Neural progenitor cell (in vitro differentiated cells): ENCODE data around the gene HP. TPM values are rescaled to one million over a fixed set of nuclear protein-coding genes. Genes with fewer than 3 reads are reported as not detected.
A peak's percentile ranks its signal among the peaks of the same experiment; 100 is the strongest.

Source experiments
- DNase-seq: peaks from one replicate; pipeline ENCODE4 v3.0.0-alpha.2; 2016; ENCODE audit warnings: low spot score
- H2AFZ ChIP-seq: fragments of 200-600 bp; sonication (generic); replicated peaks from 2 replicates; pipeline ENCODE4 v1.6.1; 2016; ENCODE audit warnings: antibody characterized with exemption
- H3F3A ChIP-seq: fragments of 200-600 bp; sonication (generic); 2 replicates; pipeline ENCODE4 v1.6.1; 2016; ENCODE audit warnings: antibody characterized with exemption, low read depth
- H3K27ac ChIP-seq: fragments of 200-600 bp; sonication (generic); 2 replicates; pipeline ENCODE4 v1.5.1; 2016; ENCODE audit warnings: mild to moderate bottlenecking
- H3K27me3 ChIP-seq: fragments of 200-600 bp; sonication (generic); 2 replicates; pipeline ENCODE4 v1.6.1; 2016; ENCODE audit warnings: mild to moderate bottlenecking, moderate library complexity
- H3K36me3 ChIP-seq: fragments of 200-600 bp; sonication (generic); 2 replicates; pipeline ENCODE4 v1.5.1; 2016
- H3K4me1 ChIP-seq: fragments of 200-600 bp; sonication (generic); 2 replicates; pipeline ENCODE4 v1.6.1; 2016; ENCODE audit warnings: mixed run types
- H3K4me2 ChIP-seq: fragments of 200-600 bp; sonication (generic); 2 replicates; pipeline ENCODE4 v1.6.1; 2016
- H3K4me3 ChIP-seq: fragments of 200-600 bp; sonication (generic); 2 replicates; pipeline ENCODE4 v1.5.1; 2016
- H3K79me2 ChIP-seq: fragments of 200-600 bp; sonication (generic); 2 replicates; pipeline ENCODE4 v1.6.1; 2016; ENCODE audit warnings: low read depth
- H3K9ac ChIP-seq: fragments of 200-600 bp; sonication (generic); 2 replicates; pipeline ENCODE4 v1.6.1; 2016
- H3K9me3 ChIP-seq: fragments of 200-600 bp; sonication (generic); 2 replicates; pipeline ENCODE4 v1.5.1; 2016; ENCODE audit warnings: low read depth
- H4K20me1 ChIP-seq: fragments of 200-600 bp; sonication (generic); 2 replicates; pipeline ENCODE4 v1.6.1; 2016; ENCODE audit warnings: low read depth
- H3K27ac Mint-ChIP-seq: 3 replicates; pipeline ENCODE4 v1.8.0; 2021; ENCODE audit warnings: mixed read lengths
- H3K27me3 Mint-ChIP-seq: 2 replicates; pipeline ENCODE4 v1.8.0; 2022; ENCODE audit warnings: low read depth, mild to moderate bottlenecking, inconsistent platforms, moderate library complexity, mixed read lengths; ENCODE audit not compliant: insufficient read depth
- H3K36me3 Mint-ChIP-seq: 3 replicates; pipeline ENCODE4 v1.8.0; 2021; ENCODE audit warnings: mixed read lengths
- H3K4me1 Mint-ChIP-seq: 3 replicates; pipeline ENCODE4 v1.8.0; 2021; ENCODE audit warnings: mixed read lengths
- H3K4me3 Mint-ChIP-seq: 3 replicates; pipeline ENCODE4 v1.8.0; 2021; ENCODE audit warnings: mild to moderate bottlenecking, moderate library complexity, mixed read lengths
- H3K9me3 Mint-ChIP-seq: 3 replicates; pipeline ENCODE4 v1.8.0; 2020; ENCODE audit warnings: mixed read lengths
- EZH2 ChIP-seq: fragments of 200-600 bp; sonication (generic); IDR thresholded peaks from 2 replicates; pipeline ENCODE4 v1.6.1; 2017; ENCODE audit warnings: antibody characterized with exemption, mild to moderate bottlenecking, moderate library complexity
- EZH2phosphoT487 ChIP-seq: fragments of 200-600 bp; sonication (generic); IDR thresholded peaks from 2 replicates; pipeline ENCODE4 v1.6.1; 2017; ENCODE audit warnings: antibody characterized with exemption
- total RNA-seq: library from RNA; depleted of rRNA; stranded (reverse); fragments of >200 nt; gene quantifications from 2 replicates; pipeline ENCODE4 v1.2.3, GENCODE V29; 2015; ENCODE audit warnings: low replicate concordance
- TF ChIP-seq, protein P1 (sequence below): fragments of 200-600 bp; sonication (generic); IDR thresholded peaks from 2 replicates; pipeline ENCODE4 v1.5.1; 2017; ENCODE audit warnings: antibody characterized with exemption, mild to moderate bottlenecking

Gene HP
- total RNA-seq, 1 donor from 2014 or later: not detected

DNA sequence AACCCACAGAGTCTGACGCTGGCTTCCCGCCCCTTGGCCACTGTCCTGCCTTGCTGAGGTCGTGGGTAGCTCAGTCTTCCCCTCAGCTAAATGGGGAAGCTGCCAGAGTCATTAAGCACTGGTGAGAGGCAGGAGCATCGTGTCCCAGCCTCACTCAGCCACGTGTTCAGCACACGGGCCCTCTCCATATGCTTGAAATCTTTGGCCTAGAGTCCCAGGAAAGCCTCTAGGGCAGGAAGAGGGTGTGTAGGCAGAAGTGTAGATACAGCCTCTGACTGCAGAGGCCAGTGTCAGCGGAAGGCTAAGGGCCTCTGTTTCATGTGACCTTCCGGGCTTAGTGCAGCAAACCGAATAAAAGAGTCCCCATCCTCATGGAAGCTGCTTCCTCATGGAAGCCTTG is 41.7 kb upstream of the HP start:
- Histone ChIP-seq H3K9ac (no peak overlapping the region), H3K79me2 (peaks cover 20% of the 10 kb centered on the region), H4K20me1 (no peaks in the 10 kb centered on the region), H3K36me3 (no peaks in the 10 kb centered on the region), H3K9me3 (no peaks in the 10 kb centered on the region), H3K27ac (no peak overlapping the region), H3K27me3 (no peaks in the 10 kb centered on the region), H3K4me3 (no peak overlapping the region), H3K4me1 (no peaks in the 10 kb centered on the region), H2AFZ (no peak overlapping the region), H3F3A (peaks cover 3% of the 10 kb centered on the region), H3K4me2 (no peak overlapping the region)
- Mint-ChIP-seq H3K27ac (no peak overlapping the region), H3K9me3 (no peaks in the 10 kb centered on the region), H3K36me3 (peaks cover 4% of the 10 kb centered on the region), H3K4me1 (peaks cover 6% of the 10 kb centered on the region), H3K4me3 (no peak overlapping the region), H3K27me3 (peaks cover 8% of the 10 kb centered on the region)
- no peak for DNase-seq
- TF ChIP-seq EZH2phosphoT487: no peak

DNA sequence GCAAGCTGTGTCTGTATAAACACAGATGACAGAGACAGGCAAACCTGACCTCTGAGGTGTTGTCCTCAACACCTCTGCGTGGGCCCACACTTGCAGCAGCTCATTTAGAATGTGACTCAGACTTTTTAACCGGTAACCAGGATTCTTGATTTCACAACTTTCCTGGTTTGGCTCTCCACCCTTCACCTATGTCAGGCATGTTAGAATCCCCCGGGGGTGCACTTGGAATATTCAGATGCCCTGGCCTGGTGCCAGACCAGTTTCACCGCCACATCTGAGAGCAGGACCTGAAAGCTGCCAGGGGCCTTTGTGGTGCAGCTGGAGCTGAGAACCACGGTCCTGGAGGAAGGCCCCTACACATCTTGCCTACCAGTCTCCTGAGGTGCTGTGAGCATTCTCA is 40.9 kb upstream of the HP start:
- Mint-ChIP-seq H3K27me3 (peaks cover 8% of the 10 kb centered on the region), H3K4me3 (no peak overlapping the region), H3K9me3 (no peaks in the 10 kb centered on the region), H3K4me1 (peaks cover 6% of the 10 kb centered on the region), H3K36me3 (peaks cover 6% of the 10 kb centered on the region), H3K27ac (peak overlapping the region; percentile 87)
- H3K27ac ChIP-seq: no peak overlapping the region
- no peak for DNase-seq
- H3F3A ChIP-seq: peaks cover 3% of the 10 kb centered on the region
- H3K9me3 ChIP-seq: no peaks in the 10 kb centered on the region
- no peak overlapping the region for H3K4me2 ChIP-seq
- no peak for TF ChIP-seq EZH2
- TF ChIP-seq EZH2phosphoT487: no peak
- TF ChIP-seq, protein P1, sequence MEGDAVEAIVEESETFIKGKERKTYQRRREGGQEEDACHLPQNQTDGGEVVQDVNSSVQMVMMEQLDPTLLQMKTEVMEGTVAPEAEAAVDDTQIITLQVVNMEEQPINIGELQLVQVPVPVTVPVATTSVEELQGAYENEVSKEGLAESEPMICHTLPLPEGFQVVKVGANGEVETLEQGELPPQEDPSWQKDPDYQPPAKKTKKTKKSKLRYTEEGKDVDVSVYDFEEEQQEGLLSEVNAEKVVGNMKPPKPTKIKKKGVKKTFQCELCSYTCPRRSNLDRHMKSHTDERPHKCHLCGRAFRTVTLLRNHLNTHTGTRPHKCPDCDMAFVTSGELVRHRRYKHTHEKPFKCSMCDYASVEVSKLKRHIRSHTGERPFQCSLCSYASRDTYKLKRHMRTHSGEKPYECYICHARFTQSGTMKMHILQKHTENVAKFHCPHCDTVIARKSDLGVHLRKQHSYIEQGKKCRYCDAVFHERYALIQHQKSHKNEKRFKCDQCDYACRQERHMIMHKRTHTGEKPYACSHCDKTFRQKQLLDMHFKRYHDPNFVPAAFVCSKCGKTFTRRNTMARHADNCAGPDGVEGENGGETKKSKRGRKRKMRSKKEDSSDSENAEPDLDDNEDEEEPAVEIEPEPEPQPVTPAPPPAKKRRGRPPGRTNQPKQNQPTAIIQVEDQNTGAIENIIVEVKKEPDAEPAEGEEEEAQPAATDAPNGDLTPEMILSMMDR: no peak
- no peaks in the 10 kb centered on the region for H3K27me3 ChIP-seq
- H4K20me1 ChIP-seq: no peaks in the 10 kb centered on the region
- peaks cover 20% of the 10 kb centered on the region for H3K79me2 ChIP-seq
- H3K4me3 ChIP-seq: no peak overlapping the region
- no peaks in the 10 kb centered on the region for H3K4me1 ChIP-seq
- no peaks in the 10 kb centered on the region for H3K36me3 ChIP-seq
- H2AFZ ChIP-seq: no peak overlapping the region
- H3K9ac ChIP-seq: no peak overlapping the region

DNA sequence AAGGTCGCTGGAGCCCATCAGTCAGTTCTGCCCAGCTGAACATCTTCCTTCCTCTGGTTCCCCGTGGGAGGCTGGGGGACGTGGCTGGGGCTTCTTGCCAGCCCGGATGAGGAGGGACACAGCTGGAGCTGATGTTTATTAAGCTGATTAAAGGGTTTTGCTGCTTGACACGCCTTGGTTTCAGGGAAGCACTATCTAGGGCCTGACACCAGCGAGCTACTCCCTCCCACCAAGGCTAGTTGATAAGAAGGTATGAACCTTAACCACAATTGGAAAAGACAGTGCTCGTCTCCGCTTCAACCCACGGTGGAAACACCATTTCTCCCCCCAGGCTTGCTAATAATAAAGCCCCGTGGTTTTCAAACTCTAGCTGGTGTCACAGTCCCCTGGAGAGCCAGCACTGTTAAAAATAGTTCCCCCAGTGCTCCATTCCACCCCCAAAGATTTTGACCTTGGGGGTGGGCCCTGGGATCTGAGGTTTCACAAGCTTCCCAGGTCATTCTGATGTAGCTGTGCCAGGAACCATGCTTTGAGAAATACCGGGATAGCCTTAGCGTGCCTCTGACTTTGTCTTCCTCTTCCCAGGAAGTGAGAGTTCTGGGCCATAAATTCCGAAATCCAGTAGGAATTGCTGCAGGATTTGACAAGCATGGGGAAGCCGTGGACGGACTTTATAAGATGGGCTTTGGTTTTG is 40.3 kb upstream of the HP start:
- Histone ChIP-seq H3K27me3 (no peaks in the 10 kb centered on the region), H3K4me3 (no peak overlapping the region), H3K4me1 (no peaks in the 10 kb centered on the region), H4K20me1 (no peaks in the 10 kb centered on the region), H3K4me2 (no peak overlapping the region), H3K9me3 (no peaks in the 10 kb centered on the region), H2AFZ (no peak overlapping the region), H3K27ac (no peak overlapping the region), H3F3A (peaks cover 3% of the 10 kb centered on the region), H3K9ac (no peak overlapping the region), H3K36me3 (no peaks in the 10 kb centered on the region), H3K79me2 (peaks cover 15% of the 10 kb centered on the region)
- DNase-seq: peak; percentile 23
- no peak overlapping the region for H3K4me3 Mint-ChIP-seq
- H3K36me3 Mint-ChIP-seq: peaks cover 6% of the 10 kb centered on the region
- H3K27me3 Mint-ChIP-seq: peaks cover 8% of the 10 kb centered on the region
- TF ChIP-seq EZH2phosphoT487: no peak
- TF ChIP-seq, protein P1: no peak
- TF ChIP-seq EZH2: no peak
- peaks cover 4% of the 10 kb centered on the region for H3K4me1 Mint-ChIP-seq
- H3K9me3 Mint-ChIP-seq: no peaks in the 10 kb centered on the region
- H3K27ac Mint-ChIP-seq: peak overlapping the region; percentile 87

DNA sequence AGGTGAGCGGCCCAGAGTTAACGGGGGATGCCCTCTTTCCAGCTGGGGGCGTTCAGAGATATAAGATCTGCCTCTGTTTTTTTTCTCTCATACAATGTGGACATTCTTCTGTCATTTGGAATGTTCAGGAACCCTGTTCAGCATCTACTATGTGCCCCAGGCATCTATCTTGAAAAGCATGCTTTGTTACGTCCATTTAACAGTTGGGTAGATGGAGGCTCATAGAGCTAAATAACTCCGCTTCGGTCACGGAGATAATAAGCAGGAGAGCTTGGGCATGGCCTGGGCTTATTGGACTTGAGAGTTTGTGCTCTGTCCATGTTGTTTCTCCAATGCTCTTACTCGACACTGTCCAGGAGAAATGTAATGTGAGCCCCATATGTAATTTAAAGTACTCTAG is 39.6 kb upstream of the HP start:
- Histone ChIP-seq H3K9ac (no peak overlapping the region), H4K20me1 (no peaks in the 10 kb centered on the region), H3K4me1 (no peaks in the 10 kb centered on the region), H2AFZ (no peak overlapping the region), H3K36me3 (no peaks in the 10 kb centered on the region), H3K9me3 (no peaks in the 10 kb centered on the region), H3K4me2 (no peak overlapping the region), H3F3A (peaks cover 3% of the 10 kb centered on the region), H3K79me2 (peaks cover 12% of the 10 kb centered on the region), H3K27me3 (no peaks in the 10 kb centered on the region), H3K4me3 (no peak overlapping the region), H3K27ac (no peak overlapping the region)
- TF ChIP-seq EZH2 (no peak), EZH2phosphoT487 (no peak)
- TF ChIP-seq, protein P1: no peak
- Mint-ChIP-seq H3K27ac (no peak overlapping the region), H3K9me3 (no peaks in the 10 kb centered on the region), H3K27me3 (peaks cover 8% of the 10 kb centered on the region), H3K36me3 (peaks cover 10% of the 10 kb centered on the region), H3K4me1 (peaks cover 4% of the 10 kb centered on the region), H3K4me3 (no peak overlapping the region)
- no peak for DNase-seq
